ENCODE results near the gene PHLDB1.

- TF ChIP-seq CTCF (IDR thresholded peaks at IDR 0.05; ENCODE audit: low read length) (no peak), EZH2 (IDR thresholded peaks at IDR 0.05; ENCODE audit: borderline replicate concordance, low read length) (no peak)
Measured at GRCh38 chr11:118640332-118641154, 33.1 kb downstream of the PHLDB1 start.

Measured in OCI-LY1 (cell line).